Neural progenitor cell (in vitro differentiated cells): ENCODE data around the gene PMFBP1. TPM values are rescaled to one million over a fixed set of nuclear protein-coding genes. Genes with fewer than 3 reads are reported as not detected.

Experiments
- DNase-seq: peaks from one replicate; pipeline ENCODE4 v3.0.0-alpha.2; 2016; ENCODE audit warnings: low spot score
- H2AFZ ChIP-seq: fragments of 200-600 bp; sonication (generic); replicated peaks from 2 replicates; pipeline ENCODE4 v1.6.1; 2016; ENCODE audit warnings: antibody characterized with exemption
- H3F3A ChIP-seq: fragments of 200-600 bp; sonication (generic); 2 replicates; pipeline ENCODE4 v1.6.1; 2016; ENCODE audit warnings: antibody characterized with exemption, low read depth
- H3K27ac ChIP-seq: fragments of 200-600 bp; sonication (generic); 2 replicates; pipeline ENCODE4 v1.5.1; 2016; ENCODE audit warnings: mild to moderate bottlenecking
- H3K27me3 ChIP-seq: fragments of 200-600 bp; sonication (generic); 2 replicates; pipeline ENCODE4 v1.6.1; 2016; ENCODE audit warnings: mild to moderate bottlenecking, moderate library complexity
- H3K36me3 ChIP-seq: fragments of 200-600 bp; sonication (generic); 2 replicates; pipeline ENCODE4 v1.5.1; 2016
- H3K4me1 ChIP-seq: fragments of 200-600 bp; sonication (generic); 2 replicates; pipeline ENCODE4 v1.6.1; 2016; ENCODE audit warnings: mixed run types
- H3K4me2 ChIP-seq: fragments of 200-600 bp; sonication (generic); 2 replicates; pipeline ENCODE4 v1.6.1; 2016
- H3K4me3 ChIP-seq: fragments of 200-600 bp; sonication (generic); 2 replicates; pipeline ENCODE4 v1.5.1; 2016
- H3K79me2 ChIP-seq: fragments of 200-600 bp; sonication (generic); 2 replicates; pipeline ENCODE4 v1.6.1; 2016; ENCODE audit warnings: low read depth
- H3K9ac ChIP-seq: fragments of 200-600 bp; sonication (generic); 2 replicates; pipeline ENCODE4 v1.6.1; 2016
- H3K9me3 ChIP-seq: fragments of 200-600 bp; sonication (generic); 2 replicates; pipeline ENCODE4 v1.5.1; 2016; ENCODE audit warnings: low read depth
- H4K20me1 ChIP-seq: fragments of 200-600 bp; sonication (generic); 2 replicates; pipeline ENCODE4 v1.6.1; 2016; ENCODE audit warnings: low read depth
- H3K27ac Mint-ChIP-seq: 3 replicates; pipeline ENCODE4 v1.8.0; 2021; ENCODE audit warnings: mixed read lengths
- H3K27me3 Mint-ChIP-seq: 2 replicates; pipeline ENCODE4 v1.8.0; 2022; ENCODE audit warnings: low read depth, mild to moderate bottlenecking, inconsistent platforms, moderate library complexity, mixed read lengths; ENCODE audit not compliant: insufficient read depth
- H3K36me3 Mint-ChIP-seq: 3 replicates; pipeline ENCODE4 v1.8.0; 2021; ENCODE audit warnings: mixed read lengths
- H3K4me1 Mint-ChIP-seq: 3 replicates; pipeline ENCODE4 v1.8.0; 2021; ENCODE audit warnings: mixed read lengths
- H3K4me3 Mint-ChIP-seq: 3 replicates; pipeline ENCODE4 v1.8.0; 2021; ENCODE audit warnings: mild to moderate bottlenecking, moderate library complexity, mixed read lengths
- H3K9me3 Mint-ChIP-seq: 3 replicates; pipeline ENCODE4 v1.8.0; 2020; ENCODE audit warnings: mixed read lengths
- CTCF ChIP-seq: fragments of 200-600 bp; sonication (generic); IDR thresholded peaks from 2 replicates; pipeline ENCODE4 v1.5.1; 2017; ENCODE audit warnings: antibody characterized with exemption, mild to moderate bottlenecking
- EZH2 ChIP-seq: fragments of 200-600 bp; sonication (generic); IDR thresholded peaks from 2 replicates; pipeline ENCODE4 v1.6.1; 2017; ENCODE audit warnings: antibody characterized with exemption, mild to moderate bottlenecking, moderate library complexity
- EZH2phosphoT487 ChIP-seq: fragments of 200-600 bp; sonication (generic); IDR thresholded peaks from 2 replicates; pipeline ENCODE4 v1.6.1; 2017; ENCODE audit warnings: antibody characterized with exemption
- total RNA-seq: library from RNA; depleted of rRNA; stranded (reverse); fragments of >200 nt; gene quantifications from 2 replicates; pipeline ENCODE4 v1.2.3, GENCODE V29; 2015; ENCODE audit warnings: low replicate concordance

PMFBP1 gene
- total RNA-seq, 1 donor from 2014 or later = 12.8 TPM

- H3K36me3 Mint-ChIP-seq = no peaks in the 10 kb centered on the region
- peak overlapping the region; percentile 77 for H2AFZ ChIP-seq
Observed at GRCh38 chr16:72124761-72125634, 47.0 kb downstream of the PMFBP1 start.

GRCh38 chr16:72124148-72124547 lies 47.8 kb downstream of the PMFBP1 start:
- no peak overlapping the region for H3K9ac ChIP-seq
- H3K27ac ChIP-seq = no peak overlapping the region
- no peak overlapping the region for H3K4me2 ChIP-seq
- H3K4me3 ChIP-seq = no peak overlapping the region
- H4K20me1 ChIP-seq = no peaks in the 10 kb centered on the region
- H3F3A ChIP-seq = peaks cover 8% of the 10 kb centered on the region
- H3K9me3 ChIP-seq = no peaks in the 10 kb centered on the region
- DNase-seq = no peak
- Mint-ChIP-seq H3K9me3 (no peaks in the 10 kb centered on the region), H3K36me3 (peaks cover under 1% of the 10 kb centered on the region), H3K27ac (no peak overlapping the region), H3K4me1 (peaks cover 24% of the 10 kb centered on the region), H3K4me3 (no peak overlapping the region), H3K27me3 (peaks cover 3% of the 10 kb centered on the region)
- H3K36me3 ChIP-seq = no peaks in the 10 kb centered on the region
- no peaks in the 10 kb centered on the region for H3K79me2 ChIP-seq
- peaks cover 16% of the 10 kb centered on the region for H3K4me1 ChIP-seq
- no peak for TF ChIP-seq CTCF
- no peak for TF ChIP-seq EZH2phosphoT487
- TF ChIP-seq EZH2 = no peak
- no peak overlapping the region for H2AFZ ChIP-seq
- H3K27me3 ChIP-seq = no peaks in the 10 kb centered on the region

More at GRCh38 chr16:72124761-72125634, 47.0 kb downstream of the PMFBP1 start:
- Histone ChIP-seq H3K4me2 (no peak overlapping the region), H3K4me3 (no peak overlapping the region), H3K79me2 (no peaks in the 10 kb centered on the region), H3K27me3 (no peaks in the 10 kb centered on the region), H3K9me3 (no peaks in the 10 kb centered on the region), H3K27ac (no peak overlapping the region), H3K9ac (no peak overlapping the region), H4K20me1 (no peaks in the 10 kb centered on the region), H3F3A (peaks cover 11% of the 10 kb centered on the region), H3K4me1 (peaks cover 20% of the 10 kb centered on the region), H3K36me3 (no peaks in the 10 kb centered on the region)
- H3K4me3 Mint-ChIP-seq = no peak overlapping the region
- peak; percentile 80 for DNase-seq
- no peaks in the 10 kb centered on the region for H3K9me3 Mint-ChIP-seq
- peaks cover 24% of the 10 kb centered on the region for H3K4me1 Mint-ChIP-seq
- TF ChIP-seq EZH2 (no peak), CTCF (peak; percentile 84)
- H3K27me3 Mint-ChIP-seq = peaks cover 3% of the 10 kb centered on the region
- H3K27ac Mint-ChIP-seq = peak overlapping the region; percentile 61

- no peak overlapping the region for H3K4me3 Mint-ChIP-seq
- TF ChIP-seq CTCF = no peak
- TF ChIP-seq EZH2phosphoT487 = no peak
- no peak for TF ChIP-seq EZH2
- no peak overlapping the region for H3K4me2 ChIP-seq
- no peaks in the 10 kb centered on the region for H3K36me3 ChIP-seq
- H3K27me3 Mint-ChIP-seq = peaks cover 3% of the 10 kb centered on the region
- peak overlapping the region; percentile 63 for H3K27ac Mint-ChIP-seq
- H3K9ac ChIP-seq = no peak overlapping the region
- DNase-seq = no peak
- no peaks in the 10 kb centered on the region for H3K27me3 ChIP-seq
- H3K4me3 ChIP-seq = no peak overlapping the region
- H3K9me3 ChIP-seq = no peaks in the 10 kb centered on the region
- H2AFZ ChIP-seq = no peak overlapping the region
- peaks cover 8% of the 10 kb centered on the region for H3K4me1 ChIP-seq
- H3F3A ChIP-seq = peaks cover 2% of the 10 kb centered on the region
- no peaks in the 10 kb centered on the region for H3K79me2 ChIP-seq
- no peaks in the 10 kb centered on the region for H4K20me1 ChIP-seq
- peaks cover 21% of the 10 kb centered on the region for H3K4me1 Mint-ChIP-seq
- no peaks in the 10 kb centered on the region for H3K9me3 Mint-ChIP-seq
- peaks cover 3% of the 10 kb centered on the region for H3K36me3 Mint-ChIP-seq
- H3K27ac ChIP-seq = no peak overlapping the region
Observed at GRCh38 chr16:72123426-72123825, 48.5 kb downstream of the PMFBP1 start.
